Activated CD8-positive, alpha-beta T cell treated with anti-CD3 and anti-CD28 coated beads, Interleukin-2, amount 10 ng/mL, durations not matched to agents 7 days and 5 days (primary cell): ENCODE measurements around the gene NDUFS7. TPM values are rescaled to one million over a fixed set of nuclear protein-coding genes. Genes with fewer than 3 reads are reported as not detected.

Experiments used
- ATAC-seq: fragments of 150-1000 bp; cut with Tn5 transposase; one replicate; pipeline ENCODE4 v1.10.0; 2021; ENCODE audit warnings: moderate library complexity
- CTCF ChIA-PET: fragments of 350-600 bp; sonication (Branson Sonifier 250); formaldehyde crosslinking; loops from one replicate; lab custom pipeline; 2021; ENCODE audit warnings: antibody characterized with exemption; lab: Charles Lee
- POLR2A ChIA-PET: fragments of 350-600 bp; sonication (Branson Sonifier 250); formaldehyde crosslinking; loops from one replicate; lab custom pipeline; 2021; ENCODE audit warnings: antibody characterized with exemption; lab: Charles Lee
- DNase-seq: peaks from one replicate; pipeline ENCODE4 v3.0.0-alpha.2; 2020
- H3K27ac Mint-ChIP-seq: one replicate; pipeline ENCODE4 v1.8.0; 2021; ENCODE audit warnings: mild to moderate bottlenecking, mixed read lengths
- H3K27me3 Mint-ChIP-seq: one replicate; pipeline ENCODE4 v1.8.0; 2021; ENCODE audit warnings: low read depth, mixed read lengths
- H3K36me3 Mint-ChIP-seq: one replicate; pipeline ENCODE4 v1.8.0; 2021; ENCODE audit warnings: low read depth, mixed read lengths
- H3K4me1 Mint-ChIP-seq: one replicate; pipeline ENCODE4 v1.8.0; 2021; ENCODE audit warnings: low read depth, mixed read lengths
- H3K4me3 Mint-ChIP-seq: one replicate; pipeline ENCODE4 v1.8.0; 2021; ENCODE audit warnings: mild to moderate bottlenecking, mixed read lengths
- H3K9me3 Mint-ChIP-seq: one replicate; pipeline ENCODE4 v1.8.0; 2022; ENCODE audit warnings: mixed read lengths; ENCODE audit not compliant: insufficient read depth
- total RNA-seq, 2 experiments: library from RNA; stranded (reverse); gene quantifications; one replicate each; pipeline ENCODE4 v1.2.3, GENCODE V29; 2021

NDUFS7 gene
- total RNA-seq, 2 experiments from 2014 or later = 122 to 127 TPM

- Mint-ChIP-seq H3K27me3 (no peaks in the 10 kb centered on the region), H3K36me3 (peaks cover 33% of the 10 kb centered on the region), H3K4me3 (no peak overlapping the region), H3K9me3 (no peaks in the 10 kb centered on the region), H3K27ac (no peak overlapping the region), H3K4me1 (peaks cover 13% of the 10 kb centered on the region)
- ChIA-PET CTCF (no interaction called here), POLR2A (no interaction called here)
- no peak for DNase-seq
- ATAC-seq = no peak
Measured at GRCh38 chr19:1389033-1389940, 5.6 kb downstream of the NDUFS7 start.

- DNase-seq (no peak), ATAC-seq (no peak)
- H3K27me3 Mint-ChIP-seq = no peaks in the 10 kb centered on the region
- ChIA-PET POLR2A (no interaction called here), CTCF (no interaction called here)
- peaks cover 33% of the 10 kb centered on the region for H3K36me3 Mint-ChIP-seq
- no peak overlapping the region for H3K4me3 Mint-ChIP-seq
- no peaks in the 10 kb centered on the region for H3K9me3 Mint-ChIP-seq
- H3K4me1 Mint-ChIP-seq = peaks cover 6% of the 10 kb centered on the region
- no peak overlapping the region for H3K27ac Mint-ChIP-seq
Measured at GRCh38 chr19:1390890-1391423, 7.2 kb downstream of the NDUFS7 start.

GRCh38 chr19:1392407-1392806 lies 8.7 kb downstream of the NDUFS7 start:
- Mint-ChIP-seq H3K27ac (no peak overlapping the region), H3K36me3 (peaks cover 27% of the 10 kb centered on the region), H3K27me3 (no peaks in the 10 kb centered on the region), H3K4me3 (no peak overlapping the region), H3K9me3 (no peaks in the 10 kb centered on the region), H3K4me1 (peaks cover 5% of the 10 kb centered on the region)
- no peak for DNase-seq
- CTCF ChIA-PET = no interaction called here
- no peak for ATAC-seq
- POLR2A ChIA-PET = no interaction called here

GRCh38 chr19:1392939-1393530 lies 9.3 kb downstream of the NDUFS7 start:
- Mint-ChIP-seq H3K9me3 (no peaks in the 10 kb centered on the region), H3K36me3 (peaks cover 26% of the 10 kb centered on the region), H3K4me1 (peaks cover 5% of the 10 kb centered on the region), H3K4me3 (no peak overlapping the region), H3K27me3 (no peaks in the 10 kb centered on the region), H3K27ac (no peak overlapping the region)
- CTCF ChIA-PET = no interaction called here
- ATAC-seq = no peak
- POLR2A ChIA-PET = no interaction called here
- DNase-seq = no peak

- Mint-ChIP-seq H3K4me1 (peaks cover 7% of the 10 kb centered on the region), H3K4me3 (no peak overlapping the region), H3K9me3 (no peaks in the 10 kb centered on the region), H3K36me3 (peaks cover 21% of the 10 kb centered on the region), H3K27ac (no peak overlapping the region), H3K27me3 (no peaks in the 10 kb centered on the region)
- no peak for ATAC-seq
- DNase-seq = no peak
- POLR2A ChIA-PET = no interaction called here
- CTCF ChIA-PET = no interaction called here
Measured at GRCh38 chr19:1393841-1394240, 10.1 kb downstream of the NDUFS7 start.

GRCh38 chr19:1394252-1395193 lies 10.8 kb downstream of the NDUFS7 start:
- H3K27me3 Mint-ChIP-seq = no peaks in the 10 kb centered on the region
- no peaks in the 10 kb centered on the region for H3K9me3 Mint-ChIP-seq
- POLR2A ChIA-PET = no interaction called here
- H3K4me3 Mint-ChIP-seq = no peak overlapping the region
- H3K27ac Mint-ChIP-seq = no peak overlapping the region
- CTCF ChIA-PET = no interaction called here
- peaks cover 16% of the 10 kb centered on the region for H3K36me3 Mint-ChIP-seq
- ATAC-seq = no peak
- no peak for DNase-seq
- H3K4me1 Mint-ChIP-seq = peaks cover 8% of the 10 kb centered on the region

- Mint-ChIP-seq H3K36me3 (peaks cover 10% of the 10 kb centered on the region), H3K9me3 (no peaks in the 10 kb centered on the region), H3K27me3 (no peaks in the 10 kb centered on the region), H3K4me1 (peaks cover 10% of the 10 kb centered on the region), H3K27ac (no peak overlapping the region), H3K4me3 (no peak overlapping the region)
- ATAC-seq (no peak), DNase-seq (no peak)
- POLR2A ChIA-PET = no interaction called here
- CTCF ChIA-PET = no interaction called here
Measured at GRCh38 chr19:1395194-1396018, 11.7 kb downstream of the NDUFS7 start.

GRCh38 chr19:1396019-1396767 lies 12.5 kb downstream of the NDUFS7 start:
- ChIA-PET CTCF (interaction anchor here (1.7 kb wide), 1 partner anchor 152 kb away, joined by 4 read pairs; no protein-coding TSS in a partner anchor), POLR2A (interaction anchor here (0.8 kb wide), 1 partner anchor 12 kb away, joined by 3 read pairs; no protein-coding TSS in a partner anchor)
- H3K27me3 Mint-ChIP-seq = no peaks in the 10 kb centered on the region
- peaks cover 5% of the 10 kb centered on the region for H3K36me3 Mint-ChIP-seq
- H3K9me3 Mint-ChIP-seq = no peaks in the 10 kb centered on the region
- ATAC-seq = no peak
- DNase-seq = no peak
- peaks cover 11% of the 10 kb centered on the region for H3K4me1 Mint-ChIP-seq
- H3K27ac Mint-ChIP-seq = no peak overlapping the region
- no peak overlapping the region for H3K4me3 Mint-ChIP-seq

- peaks cover 11% of the 10 kb centered on the region for H3K4me1 Mint-ChIP-seq
- no peaks in the 10 kb centered on the region for H3K27me3 Mint-ChIP-seq
- POLR2A ChIA-PET = interaction anchor here (0.8 kb wide), 1 partner anchor 13 kb away, joined by 3 read pairs; no protein-coding TSS in a partner anchor
- peaks cover 4% of the 10 kb centered on the region for H3K36me3 Mint-ChIP-seq
- ATAC-seq (no peak), DNase-seq (no peak)
- CTCF ChIA-PET = interaction anchor here (1.7 kb wide), 1 partner anchor 152 kb away, joined by 4 read pairs; no protein-coding TSS in a partner anchor
- H3K27ac Mint-ChIP-seq = peak overlapping the region; percentile 34
- H3K4me3 Mint-ChIP-seq = no peak overlapping the region
- H3K9me3 Mint-ChIP-seq = no peaks in the 10 kb centered on the region
Measured at GRCh38 chr19:1396768-1397679, 13.3 kb downstream of the NDUFS7 start.
